ENCODE measurements around the gene SCFD2. TPM values are rescaled to one million over a fixed set of nuclear protein-coding genes. Genes with fewer than 3 reads are reported as not detected.

Gene SCFD2
- total RNA-seq, 1 experiment from 2014 or later = 12.4 TPM

DNA sequence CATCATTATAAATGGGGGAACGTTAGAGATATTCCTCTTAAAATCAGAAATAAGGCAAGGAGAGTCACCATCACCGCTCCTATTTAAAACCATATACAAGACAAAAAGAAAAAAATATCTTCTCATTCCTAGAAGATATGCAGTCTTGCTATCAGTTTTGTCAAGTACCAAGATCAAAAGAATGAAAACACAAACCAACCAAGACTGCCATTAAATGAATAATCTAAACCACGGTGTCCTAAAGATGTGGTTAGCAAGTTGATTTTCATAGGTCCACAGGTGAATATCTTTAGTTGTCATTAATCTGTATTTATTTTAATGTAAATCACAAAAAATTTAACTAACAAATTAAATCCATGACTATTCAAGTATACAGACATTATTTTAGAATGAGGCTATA, 39.3 kb downstream of the SCFD2 start:
- Mint-ChIP-seq H3K4me3 (no peak overlapping the region), H3K9me3 (peaks cover 14% of the 10 kb centered on the region), H3K27ac (no peak overlapping the region), H3K4me1 (peaks cover 11% of the 10 kb centered on the region), H3K27me3 (ENCODE audit: low read depth) (no peaks in the 10 kb centered on the region), H3K36me3 (peaks cover 6% of the 10 kb centered on the region; the same call in 1 of the 2 replicates)
- ChIA-PET CTCF (interaction anchor here (2.0 kb wide), 1 partner anchor 13 kb away, joined by 4 read pairs; no protein-coding TSS in a partner anchor), POLR2A (no interaction called here)
- TF ChIP-seq ATF2 (CRISPR knock-in tag; IDR thresholded peaks at IDR 0.05; ENCODE audit: borderline replicate concordance, low read depth) (no peak), RORB (CRISPR knock-in tag; IDR thresholded peaks at IDR 0.05) (no peak), ZNF416 (CRISPR knock-in tag; IDR thresholded peaks at IDR 0.05) (no peak), HMGA2 (CRISPR knock-in tag; IDR thresholded peaks at IDR 0.05) (no peak)
- no peak for DNase-seq (ENCODE audit: low spot score)
- ATAC-seq = no peak

DNA sequence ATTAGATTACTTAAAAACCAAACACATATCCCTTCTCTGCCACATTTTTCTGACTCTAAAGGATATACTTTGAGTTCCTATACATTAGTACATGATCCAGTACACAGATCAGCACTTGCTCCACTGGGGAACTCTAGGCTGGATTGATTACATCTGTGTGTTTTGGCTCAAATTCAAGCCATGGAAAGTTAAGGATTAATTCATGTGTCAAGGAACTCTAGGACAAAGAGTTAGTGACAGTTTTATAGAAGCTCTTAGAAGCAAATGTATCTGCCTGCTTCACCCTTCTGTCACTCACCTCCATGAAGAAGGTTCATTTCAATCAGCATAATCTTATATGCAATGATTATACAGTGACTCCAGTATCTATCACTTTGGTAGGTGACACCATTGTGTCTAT, 43.2 kb downstream of the SCFD2 start:
- Mint-ChIP-seq H3K4me3 (no peak overlapping the region), H3K27ac (no peak overlapping the region), H3K36me3 (peaks cover 6% of the 10 kb centered on the region; the same call in 1 of the 2 replicates), H3K27me3 (ENCODE audit: low read depth) (no peaks in the 10 kb centered on the region), H3K9me3 (peaks cover 5% of the 10 kb centered on the region), H3K4me1 (peaks cover 21% of the 10 kb centered on the region)
- no peak for DNase-seq (ENCODE audit: low spot score)
- ChIA-PET POLR2A (no interaction called here), CTCF (no interaction called here)
- no peak for ATAC-seq
- TF ChIP-seq, protein P1, sequence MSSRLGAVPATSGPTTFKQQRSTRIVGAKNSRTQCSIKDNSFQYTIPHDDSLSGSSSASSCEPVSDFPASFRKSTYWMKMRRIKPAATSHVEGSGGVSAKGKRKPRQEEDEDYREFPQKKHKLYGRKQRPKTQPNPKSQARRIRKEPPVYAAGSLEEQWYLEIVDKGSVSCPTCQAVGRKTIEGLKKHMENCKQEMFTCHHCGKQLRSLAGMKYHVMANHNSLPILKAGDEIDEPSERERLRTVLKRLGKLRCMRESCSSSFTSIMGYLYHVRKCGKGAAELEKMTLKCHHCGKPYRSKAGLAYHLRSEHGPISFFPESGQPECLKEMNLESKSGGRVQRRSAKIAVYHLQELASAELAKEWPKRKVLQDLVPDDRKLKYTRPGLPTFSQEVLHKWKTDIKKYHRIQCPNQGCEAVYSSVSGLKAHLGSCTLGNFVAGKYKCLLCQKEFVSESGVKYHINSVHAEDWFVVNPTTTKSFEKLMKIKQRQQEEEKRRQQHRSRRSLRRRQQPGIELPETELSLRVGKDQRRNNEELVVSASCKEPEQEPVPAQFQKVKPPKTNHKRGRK (CRISPR knock-in tag; IDR thresholded peaks at IDR 0.05; ENCODE audit: borderline replicate concordance) = no peak
- TF ChIP-seq, protein P2, sequence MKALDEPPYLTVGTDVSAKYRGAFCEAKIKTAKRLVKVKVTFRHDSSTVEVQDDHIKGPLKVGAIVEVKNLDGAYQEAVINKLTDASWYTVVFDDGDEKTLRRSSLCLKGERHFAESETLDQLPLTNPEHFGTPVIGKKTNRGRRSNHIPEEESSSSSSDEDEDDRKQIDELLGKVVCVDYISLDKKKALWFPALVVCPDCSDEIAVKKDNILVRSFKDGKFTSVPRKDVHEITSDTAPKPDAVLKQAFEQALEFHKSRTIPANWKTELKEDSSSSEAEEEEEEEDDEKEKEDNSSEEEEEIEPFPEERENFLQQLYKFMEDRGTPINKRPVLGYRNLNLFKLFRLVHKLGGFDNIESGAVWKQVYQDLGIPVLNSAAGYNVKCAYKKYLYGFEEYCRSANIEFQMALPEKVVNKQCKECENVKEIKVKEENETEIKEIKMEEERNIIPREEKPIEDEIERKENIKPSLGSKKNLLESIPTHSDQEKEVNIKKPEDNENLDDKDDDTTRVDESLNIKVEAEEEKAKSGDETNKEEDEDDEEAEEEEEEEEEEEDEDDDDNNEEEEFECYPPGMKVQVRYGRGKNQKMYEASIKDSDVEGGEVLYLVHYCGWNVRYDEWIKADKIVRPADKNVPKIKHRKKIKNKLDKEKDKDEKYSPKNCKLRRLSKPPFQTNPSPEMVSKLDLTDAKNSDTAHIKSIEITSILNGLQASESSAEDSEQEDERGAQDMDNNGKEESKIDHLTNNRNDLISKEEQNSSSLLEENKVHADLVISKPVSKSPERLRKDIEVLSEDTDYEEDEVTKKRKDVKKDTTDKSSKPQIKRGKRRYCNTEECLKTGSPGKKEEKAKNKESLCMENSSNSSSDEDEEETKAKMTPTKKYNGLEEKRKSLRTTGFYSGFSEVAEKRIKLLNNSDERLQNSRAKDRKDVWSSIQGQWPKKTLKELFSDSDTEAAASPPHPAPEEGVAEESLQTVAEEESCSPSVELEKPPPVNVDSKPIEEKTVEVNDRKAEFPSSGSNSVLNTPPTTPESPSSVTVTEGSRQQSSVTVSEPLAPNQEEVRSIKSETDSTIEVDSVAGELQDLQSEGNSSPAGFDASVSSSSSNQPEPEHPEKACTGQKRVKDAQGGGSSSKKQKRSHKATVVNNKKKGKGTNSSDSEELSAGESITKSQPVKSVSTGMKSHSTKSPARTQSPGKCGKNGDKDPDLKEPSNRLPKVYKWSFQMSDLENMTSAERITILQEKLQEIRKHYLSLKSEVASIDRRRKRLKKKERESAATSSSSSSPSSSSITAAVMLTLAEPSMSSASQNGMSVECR (CRISPR knock-in tag; IDR thresholded peaks at IDR 0.05; ENCODE audit: borderline replicate concordance) = no peak
- TF ChIP-seq ZNF219 (CRISPR knock-in tag; IDR thresholded peaks at IDR 0.05; ENCODE audit: borderline replicate concordance) (no peak), ZNF423 (CRISPR knock-in tag; IDR thresholded peaks at IDR 0.05) (no peak), ELF4 (CRISPR knock-in tag; IDR thresholded peaks at IDR 0.05; ENCODE audit: low read depth) (no peak), ERG (CRISPR knock-in tag; IDR thresholded peaks at IDR 0.05) (no peak), JUN (CRISPR knock-in tag; IDR thresholded peaks at IDR 0.05) (no peak), KAT7 (CRISPR knock-in tag; IDR thresholded peaks at IDR 0.05; ENCODE audit: borderline replicate concordance) (no peak), ZNF532 (CRISPR knock-in tag; IDR thresholded peaks at IDR 0.05; ENCODE audit: borderline replicate concordance) (no peak), ATF2 (CRISPR knock-in tag; IDR thresholded peaks at IDR 0.05; ENCODE audit: borderline replicate concordance, low read depth) (no peak), ETV6 (CRISPR knock-in tag; IDR thresholded peaks at IDR 0.05) (no peak)

All from WTC11 (cell line).